Neural cell (in vitro differentiated cells): ENCODE measurements around the gene ROBO4. TPM values are rescaled to one million over a fixed set of nuclear protein-coding genes. Genes with fewer than 3 reads are reported as not detected.

Experiments used
- H2AFZ ChIP-seq: fragments of 200-600, 300-800 bp; sonication (generic), shearing (Covaris generic); 2 replicates; pipeline ENCODE4 v1.6.0; 2014; ENCODE audit warnings: low read depth, mild to moderate bottlenecking, antibody characterized with exemption, low read length, moderate library complexity
- H3F3A ChIP-seq: fragments of 200-600 bp; shearing (Covaris generic); 2 replicates; pipeline ENCODE4 v1.6.1; 2016; ENCODE audit warnings: mild to moderate bottlenecking, moderate library complexity, mixed read lengths, antibody characterized with exemption, low read length; ENCODE audit not compliant: insufficient read depth, poor library complexity, severe bottlenecking
- H3K27ac ChIP-seq: fragments of 200-600, 300-800 bp; sonication (generic), shearing (Covaris generic); 2 replicates; pipeline ENCODE4 v1.5.1; 2014; ENCODE audit warnings: mild to moderate bottlenecking, low read length, moderate library complexity
- H3K27me3 ChIP-seq: fragments of 300-800, 200-600 bp; sonication (generic), shearing (Covaris generic); 2 replicates; pipeline ENCODE4 v1.6.0; 2014; ENCODE audit warnings: mild to moderate bottlenecking, low read depth, low read length, moderate library complexity; ENCODE audit not compliant: insufficient read depth
- H3K36me3 ChIP-seq: fragments of 300-800, 200-600 bp; sonication (generic), shearing (Covaris generic); 2 replicates; pipeline ENCODE4 v1.5.1; 2014; ENCODE audit warnings: mild to moderate bottlenecking, antibody characterized with exemption, low read length, moderate library complexity; ENCODE audit not compliant: insufficient read depth
- H3K4me2 ChIP-seq: fragments of 300-800, 200-600 bp; sonication (generic), shearing (Covaris generic); 2 replicates; pipeline ENCODE4 v1.6.0; 2014; ENCODE audit warnings: mild to moderate bottlenecking, low read length
- H3K4me3 ChIP-seq: fragments of 300-800, 200-600 bp; sonication (generic), shearing (Covaris generic); 2 replicates; pipeline ENCODE4 v1.5.1; 2014; ENCODE audit warnings: mild to moderate bottlenecking, low read length, moderate library complexity
- H3K79me2 ChIP-seq: fragments of 200-600 bp; shearing (Covaris generic); replicated peaks from 2 replicates; pipeline ENCODE4 v1.6.0; 2014; ENCODE audit warnings: mild to moderate bottlenecking, low read length, moderate library complexity; ENCODE audit not compliant: insufficient read depth
- H3K9ac ChIP-seq: fragments of 300-800, 200-600 bp; sonication (generic), shearing (Covaris generic); 2 replicates; pipeline ENCODE4 v1.6.1; 2016; ENCODE audit warnings: mild to moderate bottlenecking, low read length, mixed read lengths
- H3K9me2 ChIP-seq: fragments of 200-600 bp; shearing (Covaris generic); 2 replicates; pipeline ENCODE4 v1.6.1; 2016; ENCODE audit warnings: mild to moderate bottlenecking, low read length, mixed read lengths; ENCODE audit not compliant: insufficient read depth
- H3K9me3 ChIP-seq: fragments of 200-600, 300-800 bp; sonication (generic), shearing (Covaris generic); 2 replicates; pipeline ENCODE4 v1.6.1; 2016; ENCODE audit warnings: mild to moderate bottlenecking, mixed run types, low read length, moderate library complexity, mixed read lengths
- H4K20me1 ChIP-seq: fragments of 200-600 bp; shearing (Covaris generic); 2 replicates; pipeline ENCODE4 v1.6.1; 2016; ENCODE audit warnings: mild to moderate bottlenecking, mixed run types; ENCODE audit not compliant: insufficient read depth
- CTCF ChIP-seq: fragments of 450-650 bp; IDR thresholded peaks from 2 replicates; pipeline ENCODE4 v1.5.1; 2014; ENCODE audit warnings: antibody characterized with exemption, mild to moderate bottlenecking, moderate library complexity; ENCODE audit not compliant: poor library complexity, severe bottlenecking
- EP300 ChIP-seq: fragments of 450-650 bp; conservative IDR thresholded peaks from 2 replicates; pipeline ENCODE4 v1.6.1; 2014; ENCODE audit warnings: antibody characterized with exemption, mild to moderate bottlenecking, moderate library complexity; ENCODE audit not compliant: poor library complexity, severe bottlenecking
- EZH2 ChIP-seq: fragments of 200-600, 300-800 bp; shearing (Covaris generic), sonication (generic); IDR thresholded peaks from 2 replicates; pipeline ENCODE4 v1.6.1; 2014; ENCODE audit warnings: antibody characterized with exemption, low read length, borderline replicate concordance, mild to moderate bottlenecking; ENCODE audit not compliant: insufficient read depth, poor library complexity, severe bottlenecking
- MXI1 ChIP-seq: fragments of 450-650 bp; conservative IDR thresholded peaks from 2 replicates; pipeline ENCODE4 v1.6.1; 2014; ENCODE audit warnings: antibody characterized with exemption, mild to moderate bottlenecking; ENCODE audit not compliant: poor library complexity, severe bottlenecking
- POLR2AphosphoS5 ChIP-seq: IDR thresholded peaks from 2 replicates; pipeline ENCODE4 v1.6.1; 2012
- RAD21 ChIP-seq: fragments of 450-650 bp; conservative IDR thresholded peaks from 2 replicates; pipeline ENCODE4 v1.6.1; 2014; ENCODE audit warnings: antibody characterized with exemption, mild to moderate bottlenecking, moderate library complexity
- REST ChIP-seq: IDR thresholded peaks from 2 replicates; pipeline ENCODE4 v1.6.1; 2012; ENCODE audit warnings: borderline replicate concordance
- SMC3 ChIP-seq: fragments of 450-650 bp; conservative IDR thresholded peaks from 2 replicates; pipeline ENCODE4 v1.6.1; 2014; ENCODE audit warnings: antibody characterized with exemption, mild to moderate bottlenecking, moderate library complexity; ENCODE audit not compliant: poor library complexity
- TAF1 ChIP-seq: IDR thresholded peaks from 2 replicates; pipeline ENCODE4 v1.6.1; 2012; ENCODE audit warnings: low read depth
- polyA plus RNA-seq: library from polyadenylated mRNA; depleted of rRNA; stranded (reverse); fragments of >200 nt; gene quantifications from 2 replicates; pipeline ENCODE4 v1.2.3, GENCODE V29; 2014

Gene ROBO4
- polyA plus RNA-seq, 1 donor from 2014 or later = not detected

GRCh38 chr11:124880290-124880611 is 17.4 kb downstream of the ROBO4 start:
- no peak for TF ChIP-seq CTCF
- no peak for TF ChIP-seq MXI1
- TF ChIP-seq SMC3 = no peak
- TF ChIP-seq EZH2 = no peak
- no peak for TF ChIP-seq EP300
- TF ChIP-seq REST = no peak
- no peak for TF ChIP-seq POLR2AphosphoS5
- TF ChIP-seq RAD21 = no peak
- TF ChIP-seq TAF1 = no peak
- Histone ChIP-seq H3K4me3 (no peak overlapping the region), H3K36me3 (no peaks in the 10 kb centered on the region), H2AFZ (no peak overlapping the region), H3K4me2 (no peak overlapping the region), H3K9me2 (no peaks in the 10 kb centered on the region), H3K27me3 (no peaks in the 10 kb centered on the region), H3K9me3 (no peaks in the 10 kb centered on the region), H3K9ac (no peak overlapping the region), H4K20me1 (no peaks in the 10 kb centered on the region), H3K79me2 (no peaks in the 10 kb centered on the region), H3K27ac (no peak overlapping the region), H3F3A (no peaks in the 10 kb centered on the region)

GRCh38 chr11:124879493-124880289 is 18.0 kb downstream of the ROBO4 start:
- H4K20me1 ChIP-seq = no peaks in the 10 kb centered on the region
- no peak overlapping the region for H2AFZ ChIP-seq
- H3K9me3 ChIP-seq = no peaks in the 10 kb centered on the region
- H3K4me2 ChIP-seq = no peak overlapping the region
- TF ChIP-seq TAF1 = no peak
- no peak for TF ChIP-seq POLR2AphosphoS5
- no peak for TF ChIP-seq EP300
- no peak for TF ChIP-seq MXI1
- no peak for TF ChIP-seq REST
- no peak for TF ChIP-seq RAD21
- no peak for TF ChIP-seq EZH2
- no peak for TF ChIP-seq CTCF
- TF ChIP-seq SMC3 = no peak
- H3K27ac ChIP-seq = no peak overlapping the region
- H3K36me3 ChIP-seq = no peaks in the 10 kb centered on the region
- H3K9me2 ChIP-seq = no peaks in the 10 kb centered on the region
- H3K4me3 ChIP-seq = no peak overlapping the region
- no peak overlapping the region for H3K9ac ChIP-seq
- no peaks in the 10 kb centered on the region for H3F3A ChIP-seq
- H3K79me2 ChIP-seq = no peaks in the 10 kb centered on the region
- H3K27me3 ChIP-seq = peaks cover 4% of the 10 kb centered on the region
